Smooth muscle cell (in vitro differentiated cells): ENCODE results near the gene GLYAT. TPM values are rescaled to one million over a fixed set of nuclear protein-coding genes. Genes with fewer than 3 reads are reported as not detected.

Source experiments
- DNase-seq: peaks from one replicate; lab custom pipeline; 2025; ENCODE audit not compliant: unreplicated experiment; lab: John Stamatoyannopoulos, UW
- H2AFZ ChIP-seq: fragments of 200-600 bp; sonication (generic); 2 replicates; pipeline ENCODE4 v1.6.0; 2016; ENCODE audit warnings: antibody characterized with exemption, low read depth, mild to moderate bottlenecking
- H3F3A ChIP-seq: fragments of 200-600 bp; sonication (generic); 2 replicates; pipeline ENCODE4 v1.6.0; 2017; ENCODE audit warnings: antibody characterized with exemption, low read depth
- H3K27ac ChIP-seq: fragments of 200-600 bp; sonication (generic); 2 replicates; pipeline ENCODE4 v1.5.1; 2016; ENCODE audit warnings: low read depth, mild to moderate bottlenecking
- H3K27me3 ChIP-seq: fragments of 200-600 bp; sonication (generic); 2 replicates; pipeline ENCODE4 v1.6.1; 2016; ENCODE audit warnings: low read depth, mild to moderate bottlenecking
- H3K36me3 ChIP-seq: fragments of 200-600 bp; sonication (generic); 2 replicates; pipeline ENCODE4 v1.5.1; 2016; ENCODE audit warnings: low read depth
- H3K4me1 ChIP-seq: fragments of 200-600 bp; sonication (generic); 2 replicates; pipeline ENCODE4 v1.5.1; 2016; ENCODE audit warnings: low read depth
- H3K4me2 ChIP-seq: fragments of 200-600 bp; sonication (generic); 2 replicates; pipeline ENCODE4 v1.6.0; 2016; ENCODE audit warnings: mild to moderate bottlenecking
- H3K4me3 ChIP-seq: fragments of 200-600 bp; sonication (generic); 2 replicates; pipeline ENCODE4 v1.5.1; 2016; ENCODE audit warnings: mild to moderate bottlenecking
- H3K79me2 ChIP-seq: fragments of 200-600 bp; sonication (generic); 2 replicates; pipeline ENCODE4 v1.6.0; 2016; ENCODE audit warnings: low read depth, mild to moderate bottlenecking
- H3K9ac ChIP-seq: fragments of 200-600 bp; sonication (generic); 2 replicates; pipeline ENCODE4 v1.6.0; 2016; ENCODE audit warnings: low read depth
- H3K9me3 ChIP-seq: fragments of 200-600 bp; sonication (generic); replicated peaks from 2 replicates; pipeline ENCODE4 v1.5.1; 2016; ENCODE audit warnings: low read depth
- H4K20me1 ChIP-seq: fragments of 200-600 bp; sonication (generic); 2 replicates; pipeline ENCODE4 v1.6.0; 2016; ENCODE audit warnings: low read depth
- CTCF ChIP-seq: fragments of 200-600 bp; sonication (generic); IDR thresholded peaks from 2 replicates; pipeline ENCODE4 v1.5.1; 2017; ENCODE audit warnings: borderline replicate concordance, mild to moderate bottlenecking, antibody characterized with exemption; ENCODE audit not compliant: insufficient read depth, poor library complexity, severe bottlenecking
- WGBS: methylation state at CpG from one replicate; pipeline ENCODE4 v1.1.7; 2016; ENCODE audit warnings: low lambda C conversion rate; 5-methylcytosine and 5-hydroxymethylcytosine counted together
- polyA plus RNA-seq: library from polyadenylated mRNA; unstranded; fragments of >200 nt; fragmentation: Nextera tagmentation; extraction: Ambion mirVana; gene quantifications from 2 replicates; pipeline ENCODE4 v1.2.1, GENCODE V29; 2016
- total RNA-seq: library from RNA; depleted of rRNA; stranded (reverse); fragments of >200 nt; gene quantifications from 2 replicates; pipeline ENCODE4 v1.2.3, GENCODE V29; 2014

Gene GLYAT
- total and polyA plus RNA-seq, 2 experiments from 2014 or later, result not detected

- 74% methylated on average over 3 of the region's 3 CpGs for WGBS
Measured at GRCh38 chr11:58773337-58773736, 41.6 kb upstream of the GLYAT start.

GRCh38 chr11:58772329-58773285 lies 40.9 kb upstream of the GLYAT start:
- H3K4me3 ChIP-seq, result no peak overlapping the region
- TF ChIP-seq CTCF, result no peak
- H3K9me3 ChIP-seq, result peaks cover 6% of the 10 kb centered on the region
- H2AFZ ChIP-seq, result no peak overlapping the region
- no peak for DNase-seq
- no peak overlapping the region for H3K9ac ChIP-seq
- no peak overlapping the region for H3K4me2 ChIP-seq
- H3K27ac ChIP-seq, result no peak overlapping the region
- no peaks in the 10 kb centered on the region for H3K27me3 ChIP-seq
- no peaks in the 10 kb centered on the region for H3K36me3 ChIP-seq
- 72% methylated on average over 5 of the region's 5 CpGs for WGBS
- H3F3A ChIP-seq, result no peaks in the 10 kb centered on the region
- H3K4me1 ChIP-seq, result no peaks in the 10 kb centered on the region
- H4K20me1 ChIP-seq, result no peaks in the 10 kb centered on the region
- H3K79me2 ChIP-seq, result no peaks in the 10 kb centered on the region

More at GRCh38 chr11:58773337-58773736, 41.6 kb upstream of the GLYAT start:
- Histone ChIP-seq H3K4me3 (no peak overlapping the region), H3K27me3 (no peaks in the 10 kb centered on the region), H3K9me3 (peaks cover 6% of the 10 kb centered on the region), H3K36me3 (no peaks in the 10 kb centered on the region), H3K9ac (no peak overlapping the region), H3K79me2 (no peaks in the 10 kb centered on the region), H3F3A (no peaks in the 10 kb centered on the region), H2AFZ (no peak overlapping the region), H4K20me1 (no peaks in the 10 kb centered on the region), H3K4me2 (no peak overlapping the region), H3K4me1 (no peaks in the 10 kb centered on the region), H3K27ac (no peak overlapping the region)
- no peak for DNase-seq
- no peak for TF ChIP-seq CTCF

- Histone ChIP-seq H3K27me3 (no peaks in the 10 kb centered on the region), H3K4me3 (no peak overlapping the region), H3K9me3 (peaks cover 6% of the 10 kb centered on the region), H3K79me2 (no peaks in the 10 kb centered on the region), H2AFZ (no peak overlapping the region), H3K36me3 (no peaks in the 10 kb centered on the region), H4K20me1 (no peaks in the 10 kb centered on the region), H3K9ac (no peak overlapping the region), H3F3A (no peaks in the 10 kb centered on the region), H3K4me1 (no peaks in the 10 kb centered on the region), H3K27ac (no peak overlapping the region), H3K4me2 (no peak overlapping the region)
- 62% methylated on average over 3 of the region's 3 CpGs for WGBS
- DNase-seq, result no peak
- no peak for TF ChIP-seq CTCF
Measured at GRCh38 chr11:58771458-58771855, 39.7 kb upstream of the GLYAT start.
